ENCODE measurements around the gene AOAH. TPM values are rescaled to one million over a fixed set of nuclear protein-coding genes. Genes with fewer than 3 reads are reported as not detected.

Gene AOAH
- total RNA-seq, 1 experiment from 2014 or later = not detected

- intact Hi-C loops (cut with micrococcal nuclease) = no loop called here
- no peak for DNase-seq (ENCODE audit: unreplicated experiment)
- Mint-ChIP-seq H3K9me3 (ENCODE audit: unreplicated experiment) (no peaks in the 10 kb centered on the region), H3K4me3 (ENCODE audit: unreplicated experiment) (no peak overlapping the region), H3K27ac (ENCODE audit: low read depth, unreplicated experiment) (no peak overlapping the region), H3K27me3 (ENCODE audit: insufficient read depth, unreplicated experiment) (peaks cover 10% of the 10 kb centered on the region), H3K4me1 (ENCODE audit: insufficient read depth, unreplicated experiment) (no peaks in the 10 kb centered on the region), H3K36me3 (ENCODE audit: insufficient read depth, unreplicated experiment) (no peaks in the 10 kb centered on the region)
- POLR2A ChIA-PET = no interaction called here
- CTCF ChIA-PET = interaction anchor here (0.6 to 1.5 kb wide), 3 partner anchors 48 to 377 kb away, joined by 3 to 4 read pairs (median 4); no protein-coding TSS in a partner anchor
- TF ChIP-seq, protein P1, sequence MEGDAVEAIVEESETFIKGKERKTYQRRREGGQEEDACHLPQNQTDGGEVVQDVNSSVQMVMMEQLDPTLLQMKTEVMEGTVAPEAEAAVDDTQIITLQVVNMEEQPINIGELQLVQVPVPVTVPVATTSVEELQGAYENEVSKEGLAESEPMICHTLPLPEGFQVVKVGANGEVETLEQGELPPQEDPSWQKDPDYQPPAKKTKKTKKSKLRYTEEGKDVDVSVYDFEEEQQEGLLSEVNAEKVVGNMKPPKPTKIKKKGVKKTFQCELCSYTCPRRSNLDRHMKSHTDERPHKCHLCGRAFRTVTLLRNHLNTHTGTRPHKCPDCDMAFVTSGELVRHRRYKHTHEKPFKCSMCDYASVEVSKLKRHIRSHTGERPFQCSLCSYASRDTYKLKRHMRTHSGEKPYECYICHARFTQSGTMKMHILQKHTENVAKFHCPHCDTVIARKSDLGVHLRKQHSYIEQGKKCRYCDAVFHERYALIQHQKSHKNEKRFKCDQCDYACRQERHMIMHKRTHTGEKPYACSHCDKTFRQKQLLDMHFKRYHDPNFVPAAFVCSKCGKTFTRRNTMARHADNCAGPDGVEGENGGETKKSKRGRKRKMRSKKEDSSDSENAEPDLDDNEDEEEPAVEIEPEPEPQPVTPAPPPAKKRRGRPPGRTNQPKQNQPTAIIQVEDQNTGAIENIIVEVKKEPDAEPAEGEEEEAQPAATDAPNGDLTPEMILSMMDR (IDR thresholded peaks at IDR 0.05; ENCODE audit: unreplicated experiment) = no peak
- BruUV-seq (replicated peaks) = no TSS peak
Observed at GRCh38 chr7:36623247-36623646, 101.0 kb downstream of the AOAH start.

DNA sequence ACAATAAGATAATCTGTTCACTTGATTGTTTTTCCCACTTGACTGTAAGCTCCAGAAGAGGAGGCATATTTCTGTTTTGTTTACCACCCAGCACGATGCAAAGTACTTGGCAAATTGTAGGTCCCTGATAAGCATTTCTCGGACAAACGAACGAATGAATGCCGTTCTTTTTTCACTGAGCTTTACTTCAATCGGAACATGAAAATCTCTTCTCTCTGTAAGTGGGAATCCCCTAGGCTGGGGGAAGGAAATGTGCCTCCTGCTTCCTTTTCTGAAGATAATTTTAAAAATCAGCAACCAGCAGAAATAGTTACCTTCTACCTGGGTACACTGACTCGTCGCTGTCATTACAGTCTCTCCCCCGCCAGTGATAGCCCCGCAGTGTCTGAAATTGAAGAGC lies 102.9 kb downstream of the AOAH start:
- TF ChIP-seq, protein P1 (IDR thresholded peaks at IDR 0.05; ENCODE audit: unreplicated experiment) = no peak
- intact Hi-C loops (cut with micrococcal nuclease) = no loop called here
- Mint-ChIP-seq H3K9me3 (ENCODE audit: unreplicated experiment) (no peaks in the 10 kb centered on the region), H3K27me3 (ENCODE audit: insufficient read depth, unreplicated experiment) (no peaks in the 10 kb centered on the region), H3K36me3 (ENCODE audit: insufficient read depth, unreplicated experiment) (no peaks in the 10 kb centered on the region), H3K4me1 (ENCODE audit: insufficient read depth, unreplicated experiment) (no peaks in the 10 kb centered on the region), H3K27ac (ENCODE audit: low read depth, unreplicated experiment) (no peak overlapping the region), H3K4me3 (ENCODE audit: unreplicated experiment) (no peak overlapping the region)
- POLR2A ChIA-PET = no interaction called here
- DNase-seq (ENCODE audit: unreplicated experiment) = no peak
- no TSS peak for BruUV-seq (replicated peaks)
- CTCF ChIA-PET = interaction anchor here (0.8 to 1.1 kb wide), 2 partner anchors 302 to 580 kb away, joined by 3 to 5 read pairs; no protein-coding TSS in a partner anchor

DNA sequence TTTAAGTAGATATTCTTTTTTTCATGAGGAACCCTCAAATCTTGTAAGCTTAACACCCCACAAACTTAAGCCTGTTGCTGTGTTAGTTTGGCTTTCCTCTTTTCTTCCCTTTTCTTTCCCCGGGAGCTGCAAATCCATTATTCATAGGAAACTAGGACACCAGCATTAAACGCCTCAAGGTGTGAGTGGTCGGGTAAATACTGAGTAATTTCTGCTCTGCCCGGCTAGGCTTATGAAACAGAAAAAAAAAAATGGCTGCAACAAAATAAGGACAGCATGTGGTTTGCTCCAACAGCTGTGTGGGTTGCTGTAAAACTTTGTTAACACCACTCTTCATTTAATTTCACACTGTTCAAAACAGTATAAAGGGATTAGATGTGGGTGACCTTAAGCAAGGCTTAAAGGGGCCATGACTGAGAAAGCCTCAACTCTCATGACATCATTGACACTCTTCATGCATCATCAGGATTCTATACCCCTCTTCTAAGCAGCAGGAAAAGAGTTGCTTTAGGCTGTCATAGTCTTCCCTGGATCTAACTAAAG lies 104.1 kb downstream of the AOAH start:
- ChIA-PET POLR2A (no interaction called here), CTCF (interaction anchor here (0.7 to 1.3 kb wide), 3 partner anchors 178 to 300 kb away, joined by 3 read pairs; no protein-coding TSS in a partner anchor)
- no peak overlapping the region for H3K4me3 Mint-ChIP-seq (ENCODE audit: unreplicated experiment)
- H3K9me3 Mint-ChIP-seq (ENCODE audit: unreplicated experiment) = no peaks in the 10 kb centered on the region
- no peak overlapping the region for H3K27ac Mint-ChIP-seq (ENCODE audit: low read depth, unreplicated experiment)
- H3K4me1 Mint-ChIP-seq (ENCODE audit: insufficient read depth, unreplicated experiment) = no peaks in the 10 kb centered on the region
- H3K36me3 Mint-ChIP-seq (ENCODE audit: insufficient read depth, unreplicated experiment) = no peaks in the 10 kb centered on the region
- DNase-seq (ENCODE audit: unreplicated experiment) = no peak
- BruUV-seq (replicated peaks) = no TSS peak
- no peaks in the 10 kb centered on the region for H3K27me3 Mint-ChIP-seq (ENCODE audit: insufficient read depth, unreplicated experiment)
- intact Hi-C loops (cut with micrococcal nuclease) = no loop called here
- TF ChIP-seq, protein P1 (IDR thresholded peaks at IDR 0.05; ENCODE audit: unreplicated experiment) = no peak

GRCh38 chr7:36617408-36617807 lies 106.9 kb downstream of the AOAH start:
- CTCF ChIA-PET = no interaction called here
- Mint-ChIP-seq H3K4me3 (ENCODE audit: unreplicated experiment) (no peak overlapping the region), H3K9me3 (ENCODE audit: unreplicated experiment) (no peaks in the 10 kb centered on the region), H3K4me1 (ENCODE audit: insufficient read depth, unreplicated experiment) (no peaks in the 10 kb centered on the region), H3K27ac (ENCODE audit: low read depth, unreplicated experiment) (no peak overlapping the region), H3K36me3 (ENCODE audit: insufficient read depth, unreplicated experiment) (no peaks in the 10 kb centered on the region), H3K27me3 (ENCODE audit: insufficient read depth, unreplicated experiment) (no peaks in the 10 kb centered on the region)
- intact Hi-C loops (cut with micrococcal nuclease) = no loop called here
- DNase-seq (ENCODE audit: unreplicated experiment) = no peak
- BruUV-seq (replicated peaks) = no TSS peak
- TF ChIP-seq, protein P1 (IDR thresholded peaks at IDR 0.05; ENCODE audit: unreplicated experiment) = no peak
- POLR2A ChIA-PET = no interaction called here
